ENCODE measurements around the gene ETS2. TPM values are rescaled to one million over a fixed set of nuclear protein-coding genes. Genes with fewer than 3 reads are reported as not detected.

The ETS2 gene
- total and polyA plus RNA-seq, 9 donors: 35.8 to 152 (median 79.6) TPM

GRCh38 chr21:38839328-38840286 is 33.9 kb downstream of the ETS2 start:
- TF ChIP-seq EP300 (IDR thresholded peaks at IDR 0.05) (no peak), CTCF (IDR thresholded peaks at IDR 0.05) (no peak), POLR2A (IDR thresholded peaks at IDR 0.05) (no peak)
- H3K27ac ChIP-seq: no peak overlapping the region
- intact Hi-C loops (cut with DNase I): no loop called here
- no peaks in the 10 kb centered on the region for H3K36me3 ChIP-seq
- 67 to 77% (median 74%) methylated on average over 9 of the region's 9 CpGs for WGBS, 3 donors
- H3K27me3 ChIP-seq: no peaks in the 10 kb centered on the region
- no peak for DNase-seq
- H3K9me3 ChIP-seq: no peaks in the 10 kb centered on the region
- no peaks in the 10 kb centered on the region for H3K4me1 ChIP-seq (ENCODE audit: insufficient read depth)
- H3K4me3 ChIP-seq: no peak overlapping the region

GRCh38 chr21:38840456-38841300 is 34.9 kb downstream of the ETS2 start:
- H3K4me1 ChIP-seq (ENCODE audit: insufficient read depth): no peaks in the 10 kb centered on the region
- TF ChIP-seq POLR2A (IDR thresholded peaks at IDR 0.05): no peak
- TF ChIP-seq CTCF (IDR thresholded peaks at IDR 0.05): no peak
- no peak for TF ChIP-seq EP300 (IDR thresholded peaks at IDR 0.05)
- WGBS, 3 donors: 92 to 95% (median 94%) methylated on average over 17 of the region's 17 CpGs
- intact Hi-C loops (cut with DNase I): no loop called here
- no peak for DNase-seq
- H3K4me3 ChIP-seq: no peak overlapping the region
- H3K27me3 ChIP-seq: no peaks in the 10 kb centered on the region
- H3K9me3 ChIP-seq: no peaks in the 10 kb centered on the region
- H3K36me3 ChIP-seq: no peaks in the 10 kb centered on the region
- no peak overlapping the region for H3K27ac ChIP-seq

GRCh38 chr21:38841472-38841871 is 35.7 kb downstream of the ETS2 start:
- 92 to 98% (median 98%) methylated on average over 2 of the region's 2 CpGs for WGBS, 3 donors
- intact Hi-C loops (cut with DNase I): no loop called here

More at GRCh38 chr21:38841472-38841871, 35.7 kb downstream of the ETS2 start:
- Histone ChIP-seq H3K36me3 (no peaks in the 10 kb centered on the region), H3K4me3 (no peak overlapping the region), H3K4me1 (ENCODE audit: insufficient read depth) (no peaks in the 10 kb centered on the region), H3K27me3 (no peaks in the 10 kb centered on the region), H3K9me3 (no peaks in the 10 kb centered on the region), H3K27ac (no peak overlapping the region)
- no peak for DNase-seq
- TF ChIP-seq CTCF (IDR thresholded peaks at IDR 0.05) (no peak), POLR2A (IDR thresholded peaks at IDR 0.05) (no peak), EP300 (IDR thresholded peaks at IDR 0.05) (no peak)

Data from ovary (tissue), 9 donors.